HG03108 (cell line): Measurements from ENCODE around the gene STAT5A.
A peak's percentile ranks its signal among the peaks of the same experiment; 100 is the strongest.
"Not testable (repeated sequence)": the region's sequence is repeated elsewhere in the genome, so short reads cannot be mapped to it uniquely, and the experiment has no call there.

Source experiments
- ATAC-seq: cut with Tn5 transposase; IDR thresholded peaks from one replicate; pipeline ENCODE4 v1.9.1; 2021; ENCODE audit warnings: moderate library complexity; ENCODE audit not compliant: unreplicated experiment

STAT5A gene

GRCh38 chr17:42287977-42288802 lies at the start of gene STAT5A:
Gene STAT5A, plus strand, starts transcription at chr17:42288498. Its CDS starts 914 bp downstream, at chr17:42289412.
- ATAC-seq, result peak; percentile 50

DNA sequence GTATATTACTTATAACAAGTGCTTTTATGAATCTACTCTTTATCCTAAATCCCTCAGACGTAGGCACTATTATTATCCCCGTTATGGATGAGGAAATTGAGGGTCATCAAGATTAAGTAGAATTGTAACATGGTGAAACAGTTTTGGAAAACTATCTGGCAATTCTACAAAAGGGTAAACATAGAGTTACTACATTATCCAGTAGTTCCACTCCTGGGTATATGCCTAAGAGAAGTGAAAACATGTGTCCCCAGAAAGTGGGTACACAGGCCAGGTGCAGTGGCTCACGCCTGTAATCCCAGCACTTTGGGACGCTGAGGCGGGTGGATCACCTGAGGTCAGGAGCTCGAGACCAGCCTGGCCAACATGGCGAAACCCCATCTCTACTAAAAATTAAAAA lies 48.7 kb upstream of the STAT5A start:
- not testable (repeated sequence) for ATAC-seq

DNA sequence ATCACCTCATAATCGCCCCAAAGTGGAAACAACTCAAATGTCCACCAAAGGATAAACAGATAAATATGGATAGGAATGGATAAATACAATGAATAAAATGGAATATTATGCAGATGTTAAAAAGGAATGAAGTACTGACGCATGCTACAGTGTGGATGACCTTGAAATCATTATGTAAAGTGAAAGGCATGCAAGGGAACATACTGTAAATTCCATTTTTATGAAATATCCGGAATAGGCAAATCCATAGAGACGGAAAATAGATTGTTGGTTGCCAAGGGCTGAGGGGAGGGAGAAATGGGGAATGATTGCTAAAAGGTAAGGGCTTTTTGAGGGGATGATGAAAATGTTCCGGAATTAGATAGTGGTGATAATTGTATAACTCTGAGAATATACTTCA lies 48.1 kb upstream of the STAT5A start:
- ATAC-seq, result no peak

DNA sequence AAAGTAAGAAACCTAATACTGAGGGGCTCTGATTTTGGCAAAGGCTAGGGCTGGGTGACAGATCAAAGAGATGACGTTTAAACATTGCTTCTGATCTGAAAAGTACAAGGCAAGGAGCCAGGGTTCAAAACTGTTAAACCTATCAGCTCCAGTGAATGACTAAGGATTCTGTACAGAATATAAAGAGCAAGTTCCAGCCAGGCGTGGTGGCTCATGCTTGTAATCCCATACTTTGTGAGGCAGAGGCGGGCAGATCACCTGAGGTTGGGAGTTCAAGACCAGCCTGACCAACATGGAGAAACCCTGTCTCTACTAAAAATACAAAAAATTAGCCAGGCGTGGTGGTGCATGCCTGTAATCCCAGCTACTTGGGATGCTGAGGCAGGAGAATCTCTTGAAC lies 47.4 kb upstream of the STAT5A start:
- not testable (repeated sequence) for ATAC-seq

DNA sequence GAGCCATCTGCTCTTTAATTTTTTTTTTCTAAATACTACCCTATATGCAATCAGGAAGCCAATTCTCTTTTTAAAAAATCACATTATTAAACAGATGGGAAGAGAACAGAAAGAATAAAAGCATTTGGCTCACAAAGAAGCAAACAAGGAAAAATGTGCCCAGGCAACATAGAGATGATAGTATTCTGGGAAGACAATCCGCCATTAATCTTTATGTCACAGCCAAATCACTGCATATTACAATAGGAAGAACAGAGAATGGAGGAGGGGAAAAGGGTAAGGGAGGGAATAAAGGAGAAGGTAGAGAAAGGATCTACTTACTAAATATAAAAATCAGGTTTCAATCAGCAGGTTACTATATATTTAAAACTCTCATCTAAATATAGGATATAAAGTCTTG lies 46.4 kb upstream of the STAT5A start:
- ATAC-seq, result no peak

GRCh38 chr17:42243493-42243982 lies 44.8 kb upstream of the STAT5A start:
- no peak for ATAC-seq

DNA sequence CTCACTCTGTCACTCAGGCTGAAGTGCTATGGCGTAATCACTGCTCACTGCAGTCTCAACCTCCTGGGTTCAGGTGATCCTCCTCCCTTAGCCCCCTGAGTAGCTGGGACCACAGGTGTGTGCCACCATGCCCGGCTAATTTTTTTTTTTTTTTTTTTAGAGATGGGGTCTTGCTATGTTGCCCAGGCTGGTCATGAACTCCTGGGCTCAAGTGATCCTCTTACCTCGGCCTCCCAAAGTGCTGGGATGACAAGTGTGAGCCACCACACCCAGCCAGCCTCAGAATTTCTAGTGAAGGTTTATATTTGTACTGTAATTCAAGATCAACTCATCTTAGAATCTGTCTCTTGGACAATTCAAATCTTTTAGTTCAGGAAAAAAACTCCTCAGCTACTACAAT lies 44.2 kb upstream of the STAT5A start:
- ATAC-seq, result not testable (repeated sequence)

DNA sequence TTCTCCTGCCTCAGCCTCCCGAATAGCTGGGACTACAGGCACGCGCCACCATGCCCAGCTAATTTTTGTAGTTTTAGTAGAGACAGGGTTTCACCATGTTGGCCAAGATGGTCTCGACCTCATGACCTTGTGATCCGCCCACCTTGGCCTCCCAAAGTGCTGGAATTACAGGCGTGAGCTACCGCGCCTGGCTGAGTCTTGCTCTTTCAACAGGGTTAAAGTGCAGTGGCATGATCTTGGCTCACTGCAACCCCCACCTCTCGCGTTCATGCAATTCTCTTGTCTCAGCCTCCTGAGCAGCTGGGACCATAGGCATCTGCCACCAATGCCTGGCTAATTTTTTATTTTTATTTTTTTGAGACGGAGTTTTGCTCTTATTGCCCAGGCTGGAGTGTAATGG lies 43.1 kb upstream of the STAT5A start:
- not testable (repeated sequence) for ATAC-seq

GRCh38 chr17:42246515-42246914 lies 41.8 kb upstream of the STAT5A start:
- ATAC-seq, result no peak

- no peak for ATAC-seq
These were observed 40.6 kb upstream of the STAT5A start for GRCh38 chr17:42247734-42248133.

DNA sequence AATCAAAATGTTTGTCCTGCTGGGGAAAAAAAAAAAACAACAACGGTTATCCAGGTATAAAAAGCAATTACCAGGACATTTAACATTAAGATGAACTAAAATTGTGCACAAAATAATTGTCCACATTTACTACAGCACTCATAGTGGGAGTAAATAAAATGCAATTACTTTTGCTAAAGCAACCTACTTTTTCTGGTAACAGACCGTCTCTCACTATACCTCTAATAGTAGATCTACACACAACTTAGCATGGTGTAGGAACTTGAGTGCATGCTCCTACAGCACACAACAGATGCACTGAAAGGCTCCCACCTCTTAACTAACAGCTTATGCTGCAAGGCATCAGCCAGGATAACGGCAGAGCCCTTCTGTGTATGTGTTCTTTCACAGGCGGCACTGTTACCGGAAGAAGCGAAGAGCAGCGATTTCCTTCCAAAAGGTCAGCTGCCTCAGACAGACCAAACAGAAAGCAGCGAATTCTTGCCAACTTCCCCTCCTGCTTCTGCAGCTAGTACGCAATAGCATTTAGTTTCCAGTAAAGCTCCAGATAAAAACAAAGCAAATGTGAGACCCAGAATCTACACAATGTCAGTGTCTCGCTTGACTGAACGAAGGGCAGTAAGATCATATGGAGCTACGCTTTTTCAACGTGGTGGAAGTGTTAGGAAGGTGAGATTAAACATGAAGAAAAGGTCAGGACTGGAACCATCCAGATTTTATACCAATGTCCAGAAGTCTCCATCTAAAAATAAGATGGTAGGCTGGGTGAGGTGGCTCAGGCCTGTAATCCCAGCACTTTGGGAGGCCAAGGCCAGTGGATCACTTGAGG lies 39.7 kb upstream of the STAT5A start:
- peak; percentile 81 for ATAC-seq

GRCh38 chr17:42249681-42250446 lies 38.4 kb upstream of the STAT5A start:
- ATAC-seq, result no peak

- no peak for ATAC-seq
These were observed 37.2 kb upstream of the STAT5A start for GRCh38 chr17:42251115-42251514.

- no peak for ATAC-seq
These were observed 35.4 kb upstream of the STAT5A start for GRCh38 chr17:42252597-42253550.

DNA sequence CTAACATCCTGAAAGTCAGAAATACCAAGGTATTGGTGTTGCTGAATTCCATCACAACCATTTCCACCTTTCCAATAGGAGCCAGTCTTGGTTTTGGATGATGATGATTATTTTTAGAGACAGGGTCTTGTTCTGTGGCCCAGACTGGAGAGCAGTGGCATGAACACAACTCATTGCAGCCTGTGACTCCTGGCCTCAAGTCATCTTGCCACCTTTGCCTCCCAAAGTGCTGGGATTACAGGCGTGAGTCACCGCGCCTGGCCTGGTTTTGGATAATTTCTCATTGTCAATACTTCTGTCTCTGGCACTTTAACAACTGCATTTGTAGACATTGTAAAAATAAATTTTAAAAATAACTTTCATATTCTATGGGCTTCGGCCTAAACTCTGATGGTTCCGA lies 34.7 kb upstream of the STAT5A start:
- no peak for ATAC-seq

DNA sequence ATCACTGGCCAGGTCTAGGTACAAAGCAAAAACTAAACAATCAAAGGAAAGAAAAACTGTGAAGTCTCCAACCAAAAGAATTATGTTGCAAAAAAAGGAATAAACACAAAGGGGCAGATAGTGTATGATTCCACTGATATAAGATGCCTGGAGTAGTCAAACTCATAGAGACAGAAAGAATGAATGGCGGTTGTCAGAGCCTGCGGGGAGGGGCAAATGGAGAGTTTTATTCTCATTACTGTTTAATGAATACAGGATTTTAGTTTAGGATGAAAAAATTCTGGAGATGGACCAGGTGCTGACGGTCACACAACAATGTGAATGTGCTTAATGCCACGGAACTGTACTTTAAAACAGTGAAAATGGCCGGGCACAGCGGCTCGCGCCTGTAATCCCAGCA lies 32.9 kb upstream of the STAT5A start:
- ATAC-seq, result no peak

DNA sequence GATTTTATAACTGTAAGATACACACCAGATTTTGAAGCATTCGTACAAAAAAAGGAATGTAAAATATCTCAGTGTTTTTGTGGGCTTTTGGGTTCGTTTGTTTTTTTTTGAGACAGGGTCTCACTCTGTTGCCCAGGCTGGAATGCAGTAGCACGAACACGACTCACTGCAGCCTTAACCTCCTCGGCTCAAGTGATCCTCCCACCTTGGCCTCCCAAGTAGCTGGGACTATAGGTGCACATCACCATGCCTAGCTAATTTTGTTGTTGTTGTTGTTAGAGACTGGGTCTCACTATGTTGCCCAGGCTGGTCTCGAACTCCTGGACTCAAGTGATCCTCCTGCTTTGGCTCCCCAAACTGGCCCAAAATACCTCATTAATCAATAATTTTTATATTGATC lies 28.0 kb upstream of the STAT5A start:
- ATAC-seq, result no peak

- not testable (repeated sequence) for ATAC-seq
These were observed 23.9 kb upstream of the STAT5A start for GRCh38 chr17:42264366-42264765.

GRCh38 chr17:42266462-42266861 lies 21.8 kb upstream of the STAT5A start:
- ATAC-seq, result no peak
